ENCODE measurements around the gene OR2T6. TPM values are rescaled to one million over a fixed set of nuclear protein-coding genes. Genes with fewer than 3 reads are reported as not detected.

Gene OR2T6
- total RNA-seq, 1 experiment from 2014 or later = not detected

GRCh38 chr1:248372394-248372793 lies 3.2 kb upstream of the OR2T6 start:
- in situ Hi-C loops (cut with HindIII; ENCODE audit: low pct_unique_long_range_greater_than_20kb, low sequenced_read_pairs) = no loop called here
- H3K27ac ChIP-seq (ENCODE audit: low read length) = no peak overlapping the region
- POLR2A ChIA-PET = no interaction called here

GRCh38 chr1:248373761-248374160 lies 1.8 kb upstream of the OR2T6 start:
- Histone ChIP-seq H3K4me1 (ENCODE audit: control insufficient read depth, insufficient read depth, low read length) (no peaks in the 10 kb centered on the region), H3K4me3 (ENCODE audit: low read depth in 2 of 2, low read length in 2 of 2) (no peak overlapping the region), H3K9me3 (ENCODE audit: control insufficient read depth, insufficient read depth, low read depth, low read length) (no peaks in the 10 kb centered on the region), H3K27me3 (ENCODE audit: control insufficient read depth, insufficient read depth, low read length) (no peaks in the 10 kb centered on the region), H3K36me3 (ENCODE audit: control insufficient read depth, insufficient read depth, low read length) (no peaks in the 10 kb centered on the region), H3K27ac (ENCODE audit: low read length) (no peak overlapping the region)
- CTCF ChIA-PET = no interaction called here
- in situ Hi-C loops (cut with HindIII; ENCODE audit: low pct_unique_long_range_greater_than_20kb, low sequenced_read_pairs) = no loop called here
- TF ChIP-seq, protein P1, sequence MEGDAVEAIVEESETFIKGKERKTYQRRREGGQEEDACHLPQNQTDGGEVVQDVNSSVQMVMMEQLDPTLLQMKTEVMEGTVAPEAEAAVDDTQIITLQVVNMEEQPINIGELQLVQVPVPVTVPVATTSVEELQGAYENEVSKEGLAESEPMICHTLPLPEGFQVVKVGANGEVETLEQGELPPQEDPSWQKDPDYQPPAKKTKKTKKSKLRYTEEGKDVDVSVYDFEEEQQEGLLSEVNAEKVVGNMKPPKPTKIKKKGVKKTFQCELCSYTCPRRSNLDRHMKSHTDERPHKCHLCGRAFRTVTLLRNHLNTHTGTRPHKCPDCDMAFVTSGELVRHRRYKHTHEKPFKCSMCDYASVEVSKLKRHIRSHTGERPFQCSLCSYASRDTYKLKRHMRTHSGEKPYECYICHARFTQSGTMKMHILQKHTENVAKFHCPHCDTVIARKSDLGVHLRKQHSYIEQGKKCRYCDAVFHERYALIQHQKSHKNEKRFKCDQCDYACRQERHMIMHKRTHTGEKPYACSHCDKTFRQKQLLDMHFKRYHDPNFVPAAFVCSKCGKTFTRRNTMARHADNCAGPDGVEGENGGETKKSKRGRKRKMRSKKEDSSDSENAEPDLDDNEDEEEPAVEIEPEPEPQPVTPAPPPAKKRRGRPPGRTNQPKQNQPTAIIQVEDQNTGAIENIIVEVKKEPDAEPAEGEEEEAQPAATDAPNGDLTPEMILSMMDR (IDR thresholded peaks at IDR 0.05) = no peak
- no peak for TF ChIP-seq TCF7L2 (IDR thresholded peaks at IDR 0.05; ENCODE audit: low read depth, low read length)
- no peak for TF ChIP-seq SIN3A (IDR thresholded peaks at IDR 0.05; ENCODE audit: borderline replicate concordance, insufficient read depth, low read depth, low read length)
- TF ChIP-seq POLR2AphosphoS5 (IDR thresholded peaks at IDR 0.05; ENCODE audit: low read depth, low read length) = no peak
- no peak for TF ChIP-seq REST (IDR thresholded peaks at IDR 0.05; ENCODE audit: insufficient read depth in 1 of 2, low read depth in 2 of 2, low read length in 1 of 2)
- DNase-seq (ENCODE audit: low read depth, low spot score) (no peak), ATAC-seq (no peak)
- intact Hi-C loops (cut with micrococcal nuclease; ENCODE audit: unreplicated experiment) = no loop called here
- POLR2A ChIA-PET = no interaction called here
- no TSS peak for BruUV-seq (replicated peaks)

More at GRCh38 chr1:248372394-248372793, 3.2 kb upstream of the OR2T6 start:
- H3K9me3 ChIP-seq (ENCODE audit: control insufficient read depth, insufficient read depth, low read depth, low read length) = no peaks in the 10 kb centered on the region
- intact Hi-C loops (cut with micrococcal nuclease; ENCODE audit: unreplicated experiment) = no loop called here
- DNase-seq (ENCODE audit: low read depth, low spot score) (no peak), ATAC-seq (no peak)
- BruUV-seq (replicated peaks) = no TSS peak
- no peaks in the 10 kb centered on the region for H3K36me3 ChIP-seq (ENCODE audit: control insufficient read depth, insufficient read depth, low read length)
- no peak overlapping the region for H3K4me3 ChIP-seq (ENCODE audit: low read depth in 2 of 2, low read length in 2 of 2)
- TF ChIP-seq SIN3A (IDR thresholded peaks at IDR 0.05; ENCODE audit: borderline replicate concordance, insufficient read depth, low read depth, low read length) (no peak), POLR2AphosphoS5 (IDR thresholded peaks at IDR 0.05; ENCODE audit: low read depth, low read length) (no peak), REST (IDR thresholded peaks at IDR 0.05; ENCODE audit: insufficient read depth in 1 of 2, low read depth in 2 of 2, low read length in 1 of 2) (no peak), TCF7L2 (IDR thresholded peaks at IDR 0.05; ENCODE audit: low read depth, low read length) (no peak)
- TF ChIP-seq, protein P1 (IDR thresholded peaks at IDR 0.05) = no peak
- H3K27me3 ChIP-seq (ENCODE audit: control insufficient read depth, insufficient read depth, low read length) = no peaks in the 10 kb centered on the region
- H3K4me1 ChIP-seq (ENCODE audit: control insufficient read depth, insufficient read depth, low read length) = no peaks in the 10 kb centered on the region
- CTCF ChIA-PET = interaction anchor here (0.6 kb wide), 1 partner anchor 37 kb away, joined by 14 read pairs; no protein-coding TSS in a partner anchor

Data from Panc1 (cell line).